H1 (cell line): ENCODE data around the gene BRD3OS. TPM values are rescaled to one million over a fixed set of nuclear protein-coding genes. Genes with fewer than 3 reads are reported as not detected.

ENCODE experiments used
- CREB1 ChIP-seq: IDR thresholded peaks from 2 replicates; pipeline ENCODE4 v1.6.1; 2012; ENCODE audit warnings: inconsistent platforms
- HDAC2 ChIP-seq, 2 experiments: fragments of 300-600 bp in 1 of 2; sonication (generic) in 1 of 2; IDR thresholded peaks; 2 replicates each; pipeline ENCODE4 v1.6.1; 2011 to 2012; ENCODE audit warnings: low read depth in 2 of 2, low read length in 2 of 2, mild to moderate bottlenecking in 2 of 2, moderate library complexity in 2 of 2, borderline replicate concordance in 1 of 2, inconsistent platforms in 1 of 2
- KDM4A ChIP-seq: IDR thresholded peaks from one replicate; pipeline ENCODE4 v1.7.1; 2012; ENCODE audit warnings: low read depth, mild to moderate bottlenecking, moderate library complexity, low read length, inconsistent platforms; ENCODE audit not compliant: severe bottlenecking
- SAP30 ChIP-seq: fragments of 300-600 bp; sonication (generic); IDR thresholded peaks from 2 replicates; pipeline ENCODE4 v1.7.1; 2012; ENCODE audit warnings: low read length, moderate library complexity, mild to moderate bottlenecking, inconsistent platforms; ENCODE audit not compliant: insufficient read depth, insufficient replicate concordance
- polyA plus RNA-seq, 7 experiments: library from polyadenylated mRNA; depleted of rRNA in 3 of 7; stranded (reverse) in 5 of 7; unstranded in 2 of 7; fragments of >200 nt in 5 of 7; fragments of 200-250 nt in 2 of 7; gene quantifications; 1 replicate in 5 of 7; 2 replicates in 1 of 7; 4 replicates in 1 of 7; pipeline versions ENCODE4 v1.2.1 to v1.2.3, GENCODE V29; 2011 to 2013; ENCODE audit warnings: missing spikeins in 2 of 7, mixed read lengths in 2 of 7
- total RNA-seq: library from RNA; stranded (reverse); fragmentation: NEBNext Ultra II Directional; extraction: Animal tissue kit (Norgen Biotek cat#: 25700); gene quantifications from 2 replicates; pipeline ENCODE4 v1.2.1, GENCODE V29; 2021

The BRD3OS gene
- total and polyA plus RNA-seq, 2 of the 8 experiments (the other 6 are each of a cell fraction or from before 2014, with no cell fraction given): 12.7 to 20.2 TPM

DNA sequence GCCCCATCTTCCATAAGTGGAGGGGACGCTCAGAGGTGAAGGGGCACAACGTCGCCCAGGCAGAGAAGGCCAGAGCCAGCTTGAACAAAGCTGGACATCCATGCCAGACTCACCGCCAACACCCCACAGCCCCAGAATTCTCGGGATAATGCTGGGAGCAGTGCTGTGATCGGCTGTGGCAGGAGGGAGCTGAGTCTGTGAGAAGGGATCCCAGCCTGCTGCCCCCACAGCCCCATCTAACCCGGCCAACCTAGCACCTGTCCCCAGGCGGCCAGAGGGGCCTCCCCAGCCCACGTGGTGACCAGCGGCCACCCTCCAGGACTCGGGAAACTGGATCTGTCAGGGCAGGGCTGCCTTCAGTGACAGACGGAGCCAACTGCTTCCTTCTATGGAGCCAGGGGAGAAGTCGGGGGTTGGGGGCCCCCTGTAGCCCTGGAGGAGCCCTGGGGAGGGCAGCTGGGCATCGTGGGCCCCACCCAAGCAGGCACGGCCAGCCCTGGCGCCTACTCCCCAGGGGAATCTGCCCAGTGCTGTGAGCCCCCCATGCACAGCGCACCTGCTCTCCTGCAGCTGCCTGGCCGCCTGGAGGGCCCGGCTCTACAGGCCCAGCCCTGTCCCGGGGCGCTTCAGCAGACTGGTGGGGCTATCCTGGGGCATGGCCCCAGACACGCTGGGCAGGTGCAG is 36.5 kb downstream of the BRD3OS start (continued):
- no peak for TF ChIP-seq KDM4A
- TF ChIP-seq SAP30: no peak
- no peak for TF ChIP-seq HDAC2 (IDR thresholded peaks at IDR 0.05; ENCODE audit: borderline replicate concordance in 1 of 2, low read depth in 2 of 2, low read length in 2 of 2)
- TF ChIP-seq CREB1: no peak
